Skin epidermis (tissue), 12 donors: ENCODE measurements around the gene ELFN2.

Experiments used
- H3K27ac ChIP-seq, 21 experiments: fragments of 200-600 bp; sonication (generic) in 11 of 21; one replicate each; pipeline ENCODE4 v1.5.0; 2020; ENCODE audit warnings: mild to moderate bottlenecking in 3 of 21, inconsistent platforms in 2 of 21, moderate library complexity in 2 of 21
- H3K4me3 ChIP-seq, 7 experiments: fragments of 200-600 bp; sonication (generic) in 2 of 7; one replicate each; pipeline ENCODE4 v1.5.0; 2020; ENCODE audit warnings: inconsistent platforms in 2 of 7, mild to moderate bottlenecking in 2 of 7, moderate library complexity in 1 of 7

ELFN2 gene

GRCh38 chr22:37371491-37371890 lies 55.8 kb downstream of the ELFN2 start:
- H3K27ac ChIP-seq, result no peak overlapping the region
- H3K4me3 ChIP-seq, result no peak overlapping the region

GRCh38 chr22:37370306-37370979 lies 56.8 kb downstream of the ELFN2 start:
- H3K27ac ChIP-seq, result no peak overlapping the region
- H3K4me3 ChIP-seq, result no peak overlapping the region

- Histone ChIP-seq H3K27ac (no peak overlapping the region), H3K4me3 (no peak overlapping the region)
Observed at GRCh38 chr22:37369483-37369882, 57.8 kb downstream of the ELFN2 start.

- no peak overlapping the region for H3K4me3 ChIP-seq
- H3K27ac ChIP-seq, result no peak overlapping the region
Observed at GRCh38 chr22:37368058-37368457, 59.2 kb downstream of the ELFN2 start.

GRCh38 chr22:37366601-37367000 lies 60.7 kb downstream of the ELFN2 start:
- no peak overlapping the region for H3K27ac ChIP-seq
- no peak overlapping the region for H3K4me3 ChIP-seq

- Histone ChIP-seq H3K27ac (no peak overlapping the region), H3K4me3 (no peak overlapping the region)
Observed at GRCh38 chr22:37365950-37366349, 61.3 kb downstream of the ELFN2 start.

GRCh38 chr22:37363261-37363992 lies 63.9 kb downstream of the ELFN2 start:
- H3K4me3 ChIP-seq, result no peak overlapping the region
- H3K27ac ChIP-seq, result no peak overlapping the region

GRCh38 chr22:37362621-37363020 lies 64.7 kb downstream of the ELFN2 start:
- Histone ChIP-seq H3K4me3 (no peak overlapping the region), H3K27ac (no peak overlapping the region)

- Histone ChIP-seq H3K27ac (no peak overlapping the region), H3K4me3 (no peak overlapping the region)
Observed at GRCh38 chr22:37358917-37359316, 68.4 kb downstream of the ELFN2 start.

GRCh38 chr22:37358386-37358785 lies 68.9 kb downstream of the ELFN2 start:
- Histone ChIP-seq H3K27ac (no peak overlapping the region), H3K4me3 (no peak overlapping the region)

- H3K4me3 ChIP-seq, result no peak overlapping the region
Observed at GRCh38 chr22:37357446-37358075, 69.7 kb downstream of the ELFN2 start.

GRCh38 chr22:37356922-37357321 lies 70.4 kb downstream of the ELFN2 start:
- no peak overlapping the region for H3K4me3 ChIP-seq
- no peak overlapping the region for H3K27ac ChIP-seq

More at GRCh38 chr22:37357446-37358075, 69.7 kb downstream of the ELFN2 start:
- no peak overlapping the region for H3K27ac ChIP-seq

GRCh38 chr22:37355174-37355573 lies 72.1 kb downstream of the ELFN2 start:
- Histone ChIP-seq H3K4me3 (no peak overlapping the region), H3K27ac (no peak overlapping the region)

GRCh38 chr22:37354670-37355069 lies 72.6 kb downstream of the ELFN2 start:
- Histone ChIP-seq H3K27ac (no peak overlapping the region), H3K4me3 (no peak overlapping the region)

- no peak overlapping the region for H3K4me3 ChIP-seq
- H3K27ac ChIP-seq, result no peak overlapping the region
Observed at GRCh38 chr22:37354261-37354660, 73.0 kb downstream of the ELFN2 start.

GRCh38 chr22:37353839-37354238 lies 73.4 kb downstream of the ELFN2 start:
- Histone ChIP-seq H3K4me3 (no peak overlapping the region), H3K27ac (no peak overlapping the region)

GRCh38 chr22:37352481-37352880 lies 74.8 kb downstream of the ELFN2 start:
- Histone ChIP-seq H3K27ac (no peak overlapping the region), H3K4me3 (no peak overlapping the region)

- Histone ChIP-seq H3K4me3 (no peak overlapping the region), H3K27ac (no peak overlapping the region)
Observed at GRCh38 chr22:37351232-37351631, 76.0 kb downstream of the ELFN2 start.

GRCh38 chr22:37349043-37349814 lies 78.0 kb downstream of the ELFN2 start:
- no peak overlapping the region for H3K4me3 ChIP-seq

GRCh38 chr22:37346505-37346895 lies 80.8 kb downstream of the ELFN2 start:
- Histone ChIP-seq H3K4me3 (no peak overlapping the region), H3K27ac (peak overlapping the region in 1 of 21 experiments; percentile 16)

More at GRCh38 chr22:37349043-37349814, 78.0 kb downstream of the ELFN2 start:
- H3K27ac ChIP-seq, result no peak overlapping the region
